GM18909 (cell line): ENCODE data around the gene CHSY3.
A peak's percentile ranks its signal among the peaks of the same experiment; 100 is the strongest.
"Not testable (repeated sequence)": the region's sequence is repeated elsewhere in the genome, so short reads cannot be mapped to it uniquely, and the experiment has no call there.

ENCODE experiments used
- ATAC-seq: cut with Tn5 transposase; IDR thresholded peaks from one replicate; pipeline ENCODE4 v1.9.1; 2021; ENCODE audit warnings: mild to moderate bottlenecking; ENCODE audit not compliant: unreplicated experiment, poor library complexity

CHSY3 gene

DNA sequence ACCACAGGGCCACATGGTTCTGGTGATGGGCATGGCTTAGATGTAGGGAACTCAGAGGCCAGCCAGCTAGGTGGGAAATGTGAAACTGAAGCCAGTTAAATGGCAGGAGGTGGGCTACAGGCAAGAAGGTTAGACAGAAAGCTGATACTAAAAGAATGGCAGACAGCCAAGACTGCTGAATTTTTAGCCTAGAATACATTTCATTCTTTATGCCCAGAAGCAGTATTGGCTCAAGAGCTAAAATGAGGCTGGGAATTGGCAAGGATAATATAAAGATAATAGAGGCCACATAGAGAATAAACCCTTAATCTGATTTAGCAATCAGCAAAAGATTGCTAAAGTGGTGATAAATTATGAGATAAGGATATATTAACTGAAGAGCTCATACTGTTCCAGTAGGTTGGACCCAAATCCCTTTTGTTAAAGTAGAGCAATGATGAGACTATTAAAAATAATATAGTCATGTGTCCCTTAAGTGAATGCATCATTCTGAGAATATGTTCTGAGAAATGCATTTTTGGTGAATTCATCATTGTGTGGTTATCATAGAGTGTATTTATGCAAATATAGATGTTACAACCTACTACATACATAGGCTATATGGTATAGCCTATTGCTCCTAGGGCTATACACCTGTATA lies 234.3 kb downstream of the CHSY3 start:
- no peak for ATAC-seq

DNA sequence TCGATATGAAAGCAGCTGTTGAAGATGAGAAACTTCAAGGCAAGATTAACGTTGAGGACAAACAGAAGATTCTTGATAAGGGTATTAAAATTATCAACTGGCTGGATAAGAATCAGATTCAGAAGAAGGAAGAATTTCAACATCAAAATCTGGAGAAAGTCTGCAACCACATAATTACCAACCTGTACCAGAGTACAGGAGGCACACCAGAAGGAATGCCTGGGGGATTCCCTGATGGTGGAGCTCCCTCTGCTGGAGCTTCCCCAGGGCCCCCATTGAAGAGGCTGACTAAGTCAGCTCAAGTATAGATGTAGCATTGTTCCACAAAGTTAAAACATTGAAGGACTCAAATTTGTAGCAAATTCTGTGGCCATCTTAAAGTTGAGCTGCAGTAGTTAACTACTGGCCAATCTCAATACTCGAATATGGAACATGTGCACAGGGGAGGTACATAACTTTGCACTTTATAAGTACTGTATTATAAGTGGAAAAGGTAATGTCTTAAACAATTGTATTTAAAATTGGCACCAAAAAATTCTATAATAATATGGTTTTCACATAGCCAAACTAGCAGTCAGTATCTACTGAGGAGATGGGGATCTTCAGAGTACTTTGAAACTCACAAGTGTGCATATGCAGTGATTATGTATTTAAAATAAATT lies 237.5 kb downstream of the CHSY3 start:
- peak; percentile 61 for ATAC-seq

DNA sequence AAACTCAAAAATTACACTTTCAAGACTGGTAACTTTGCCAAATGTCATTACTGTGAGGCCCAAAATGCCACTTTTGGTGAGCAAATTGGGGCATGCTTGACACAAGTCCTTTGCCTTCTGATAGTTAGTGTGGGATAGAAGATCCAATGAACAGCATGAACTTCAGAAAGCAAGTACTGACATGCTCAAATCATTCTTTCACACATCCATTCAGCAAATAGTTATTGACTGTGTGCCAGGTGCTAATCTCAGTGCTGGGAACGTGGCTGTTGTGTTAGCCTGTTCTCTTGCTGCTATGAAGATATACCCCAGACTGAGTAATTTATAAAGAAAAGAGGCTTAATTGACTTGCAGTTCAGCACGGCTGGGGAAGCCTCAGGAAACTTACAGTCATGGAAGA lies 247.0 kb downstream of the CHSY3 start:
- no peak for ATAC-seq

DNA sequence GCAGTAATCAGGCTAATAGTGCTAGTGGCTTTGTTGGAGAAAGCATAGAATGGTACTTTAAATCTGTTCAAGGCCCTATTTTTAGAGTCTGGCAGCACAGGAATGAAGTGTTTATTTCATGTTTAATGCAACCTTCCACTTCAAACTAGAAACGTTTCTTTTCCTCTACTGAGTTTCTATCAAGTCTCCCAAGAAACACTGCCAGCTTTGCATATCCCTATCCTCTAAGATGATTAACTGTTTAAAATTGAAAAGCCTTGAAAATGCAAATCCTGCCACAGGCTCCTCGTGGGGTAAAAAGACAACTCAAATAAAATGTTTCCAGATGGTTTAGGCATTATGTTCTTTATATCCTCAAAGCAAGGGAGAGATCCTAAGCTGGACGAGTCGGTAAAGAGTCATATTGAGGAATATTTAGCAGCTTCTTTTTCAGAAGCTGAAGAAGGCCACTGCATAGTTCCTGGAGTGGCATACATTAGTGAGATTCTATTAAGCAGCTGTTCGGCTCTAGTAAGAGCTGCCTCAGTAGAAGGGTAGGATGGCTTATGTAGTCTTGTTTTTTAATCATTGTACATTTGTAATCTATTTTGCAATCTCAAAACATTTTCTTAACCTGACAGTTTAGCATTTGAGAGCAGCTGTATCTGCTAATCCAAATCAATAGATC lies 251.2 kb downstream of the CHSY3 start:
- ATAC-seq = no peak

DNA sequence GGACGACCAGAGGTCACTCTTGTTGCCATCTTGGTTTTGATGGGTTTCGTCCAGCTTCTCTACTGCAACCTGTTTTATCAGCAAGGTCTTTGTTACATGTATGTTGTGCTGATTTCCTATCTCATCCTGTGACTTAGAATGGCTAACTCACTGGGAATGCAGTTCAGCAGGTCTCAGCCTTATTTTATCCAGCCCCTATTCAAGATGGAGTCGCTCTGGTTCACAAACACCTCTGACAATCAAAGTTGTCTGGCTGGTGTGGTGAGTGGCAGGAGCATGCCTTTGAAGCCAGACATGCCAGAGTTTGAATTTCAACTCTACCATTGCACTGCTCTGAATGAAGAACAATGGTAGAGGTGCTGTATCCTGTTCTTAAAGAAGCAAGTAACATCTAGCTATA lies 253.8 kb downstream of the CHSY3 start:
- no peak for ATAC-seq

DNA sequence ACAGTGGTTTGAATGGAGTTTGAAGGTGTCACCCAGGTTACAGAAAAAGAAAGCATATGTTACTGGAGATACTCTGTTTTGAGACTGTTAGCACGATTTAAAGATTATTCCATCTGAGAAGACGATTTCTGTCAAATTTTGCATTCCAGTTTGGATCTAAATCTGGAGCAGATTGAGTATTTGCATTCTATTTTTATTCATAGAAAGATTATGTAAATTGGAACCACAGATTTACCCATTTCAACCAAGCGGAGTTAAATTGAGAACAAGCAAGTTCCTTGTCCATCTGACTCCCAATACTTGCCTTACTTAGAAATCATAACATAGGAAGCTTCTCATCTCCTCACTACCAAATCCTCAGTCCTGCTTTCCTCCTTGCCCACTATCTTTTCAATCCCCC lies 255.7 kb downstream of the CHSY3 start:
- no peak for ATAC-seq

GRCh38 chr5:130164966-130165365 lies 260.7 kb downstream of the CHSY3 start:
- ATAC-seq = no peak

GRCh38 chr5:130166839-130167490 lies 262.7 kb downstream of the CHSY3 start:
- no peak for ATAC-seq

DNA sequence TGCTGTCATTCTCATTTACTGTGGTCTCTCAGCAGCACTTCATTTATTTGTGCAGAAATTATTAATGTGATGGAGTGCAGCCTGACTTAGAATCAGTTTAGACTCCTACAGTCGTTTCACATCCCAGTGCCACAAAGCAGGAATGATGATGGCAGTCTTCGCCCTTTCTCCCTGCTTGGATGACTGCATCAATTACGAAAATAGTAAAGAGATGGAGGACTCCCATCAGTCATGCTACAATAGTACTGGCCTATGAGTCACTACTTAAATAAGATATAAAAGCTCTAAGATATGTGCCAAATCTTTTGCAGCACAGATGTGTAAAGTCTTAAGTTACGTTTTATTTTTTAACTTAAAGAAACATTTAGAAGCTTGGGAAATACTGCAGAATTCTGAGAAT lies 263.9 kb downstream of the CHSY3 start:
- ATAC-seq = no peak

DNA sequence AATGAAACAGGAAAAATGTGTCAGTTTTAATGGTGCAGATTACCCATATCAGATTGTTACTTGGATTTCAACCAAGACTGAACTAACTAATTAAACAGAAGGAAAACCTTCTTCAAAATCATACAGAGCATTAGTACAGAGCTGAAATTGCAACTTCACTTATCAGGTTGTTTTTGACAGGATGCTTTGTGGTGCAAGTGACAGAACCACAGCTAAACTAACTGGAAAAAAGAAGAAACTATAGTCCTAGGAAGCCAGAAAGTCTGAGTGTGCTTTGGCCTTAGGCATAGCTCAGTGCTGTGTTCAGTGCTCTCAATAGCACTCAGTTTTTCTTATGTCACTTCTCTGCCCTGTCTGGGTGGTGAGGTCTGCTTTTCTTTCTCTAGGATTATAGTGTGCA lies 267.4 kb downstream of the CHSY3 start:
- ATAC-seq = no peak

GRCh38 chr5:130183115-130183514 lies 278.9 kb downstream of the CHSY3 start:
- ATAC-seq = no peak

DNA sequence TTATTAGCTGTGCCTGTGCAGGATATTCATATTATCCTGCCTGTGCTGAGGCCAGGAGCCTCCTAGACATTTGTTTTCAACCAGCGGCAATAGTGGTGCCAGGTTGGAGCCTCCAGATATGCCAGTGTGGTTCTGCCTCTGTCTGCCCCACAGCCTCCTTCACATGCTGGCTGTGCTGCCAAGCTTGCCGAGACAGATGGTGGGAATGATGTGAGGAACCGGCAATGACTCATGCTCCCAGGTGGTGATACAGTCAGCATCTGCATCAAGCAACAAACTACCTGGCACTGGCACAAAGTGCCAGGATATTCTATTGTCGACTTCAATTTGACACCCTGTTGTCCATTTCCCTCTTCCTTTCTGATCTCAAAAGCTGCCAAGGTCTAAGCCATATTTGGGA lies 285.7 kb downstream of the CHSY3 start:
- no peak for ATAC-seq

- ATAC-seq = peak; percentile 52
Measured at GRCh38 chr5:130198927-130199326, 294.7 kb downstream of the CHSY3 start.

DNA sequence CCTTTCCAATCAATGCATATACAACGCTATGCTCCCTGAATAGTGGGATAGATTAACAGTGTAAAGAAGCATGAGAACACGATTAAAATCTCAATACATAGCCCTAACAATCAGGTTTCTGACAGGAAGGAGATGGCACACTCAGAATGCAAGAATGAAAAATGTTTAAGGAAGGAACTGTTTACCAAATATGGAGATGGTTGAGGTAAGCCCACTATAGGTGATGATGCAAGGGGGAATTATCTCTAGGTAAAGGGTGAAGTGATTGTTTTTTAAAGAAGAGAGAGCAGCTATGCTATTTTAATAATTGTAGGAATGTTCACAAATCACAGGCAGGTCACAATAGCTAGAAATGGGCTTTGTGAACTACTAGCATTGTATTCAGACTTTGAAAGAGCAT lies 302.4 kb downstream of the CHSY3 start:
- no peak for ATAC-seq

GRCh38 chr5:130213607-130214006 lies 309.3 kb downstream of the CHSY3 start:
- ATAC-seq = no peak

DNA sequence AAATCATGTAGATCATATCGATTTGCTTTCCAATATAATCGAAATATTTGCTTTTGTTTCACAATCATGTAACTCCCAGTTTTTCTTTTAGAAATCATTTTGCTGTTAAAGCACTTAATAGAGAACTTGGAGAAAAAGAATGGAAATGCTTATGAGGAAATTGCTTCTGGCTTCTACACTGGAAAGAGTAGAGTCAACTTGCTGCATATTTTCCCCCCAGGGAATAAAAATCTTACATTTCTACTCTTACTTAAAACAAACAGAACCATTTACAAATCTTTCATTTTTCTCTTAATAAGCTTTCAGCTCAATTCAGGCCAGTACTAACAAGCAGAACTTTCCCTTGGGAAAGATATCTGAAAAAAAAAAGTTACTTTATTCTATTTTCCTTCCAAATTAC lies 312.0 kb downstream of the CHSY3 start:
- ATAC-seq = no peak

GRCh38 chr5:130222573-130222972 lies 318.3 kb downstream of the CHSY3 start:
- no peak for ATAC-seq

- not testable (repeated sequence) for ATAC-seq
Measured at GRCh38 chr5:130226556-130226955, 322.3 kb downstream of the CHSY3 start.

DNA sequence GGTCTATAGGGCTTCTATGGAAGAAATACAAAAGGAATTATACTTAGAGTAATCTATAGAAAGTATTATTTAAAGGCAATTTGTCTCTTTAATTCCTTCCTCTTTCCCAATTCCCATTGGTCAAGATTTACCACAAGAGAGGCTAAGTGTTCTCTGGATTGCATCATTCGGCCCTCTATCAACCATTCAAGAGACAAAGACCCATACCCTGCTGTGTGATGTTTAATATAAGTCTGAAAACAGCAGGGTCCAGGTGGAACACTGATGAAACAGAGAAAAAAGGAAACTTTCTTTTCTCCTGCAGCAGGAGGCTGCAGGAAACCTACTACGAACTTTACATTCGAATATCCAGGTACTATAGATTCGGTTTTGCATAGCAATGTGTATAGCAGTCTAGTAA lies 323.4 kb downstream of the CHSY3 start:
- ATAC-seq = no peak

GRCh38 chr5:130231786-130232185 lies 327.5 kb downstream of the CHSY3 start:
- no peak for ATAC-seq

GRCh38 chr5:130234816-130235215 lies 330.6 kb downstream of the CHSY3 start:
- no peak for ATAC-seq
